CD4-positive, alpha-beta T cell treated with Interleukin-6 at 100 ng/mL for 8 hours (primary cell): ENCODE measurements around the gene ZPLD1.

Experiments
- DNase-seq: peaks from one replicate; pipeline ENCODE4 v3.0.0-alpha.2; 2020; ENCODE audit warnings: mixed read lengths, low spot score

ZPLD1 gene

GRCh38 chr3:102466001-102466400 lies 31.2 kb downstream of the ZPLD1 start:
- DNase-seq, result no peak

GRCh38 chr3:102470066-102470465 lies 35.3 kb downstream of the ZPLD1 start:
- no peak for DNase-seq

- DNase-seq, result no peak
Measured at GRCh38 chr3:102471001-102471400, 36.2 kb downstream of the ZPLD1 start.

- no peak for DNase-seq
Measured at GRCh38 chr3:102471491-102471890, 36.7 kb downstream of the ZPLD1 start.

GRCh38 chr3:102473648-102474047 lies 38.8 kb downstream of the ZPLD1 start:
- DNase-seq, result no peak

GRCh38 chr3:102474207-102474606 lies 39.4 kb downstream of the ZPLD1 start:
- DNase-seq, result no peak

- no peak for DNase-seq
Measured at GRCh38 chr3:102476198-102476597, 41.4 kb downstream of the ZPLD1 start.

GRCh38 chr3:102478160-102478559 lies 43.3 kb downstream of the ZPLD1 start:
- DNase-seq, result no peak

GRCh38 chr3:102480139-102480538 lies 45.3 kb downstream of the ZPLD1 start:
- no peak for DNase-seq

- no peak for DNase-seq
Measured at GRCh38 chr3:102481050-102481449, 46.2 kb downstream of the ZPLD1 start.

- DNase-seq, result no peak
Measured at GRCh38 chr3:102483556-102483955, 48.7 kb downstream of the ZPLD1 start.

GRCh38 chr3:102484363-102484762 lies 49.5 kb downstream of the ZPLD1 start:
- DNase-seq, result no peak

- no peak for DNase-seq
Measured at GRCh38 chr3:102485701-102486100, 50.9 kb downstream of the ZPLD1 start.

- no peak for DNase-seq
Measured at GRCh38 chr3:102488331-102488730, 53.5 kb downstream of the ZPLD1 start.

- DNase-seq, result no peak
Measured at GRCh38 chr3:102492300-102492699, 57.5 kb downstream of the ZPLD1 start.

GRCh38 chr3:102497571-102497970 lies 62.8 kb downstream of the ZPLD1 start:
- DNase-seq, result no peak

GRCh38 chr3:102505542-102505941 lies 70.7 kb downstream of the ZPLD1 start:
- no peak for DNase-seq

- no peak for DNase-seq
Measured at GRCh38 chr3:102510663-102511062, 75.8 kb downstream of the ZPLD1 start.

GRCh38 chr3:102511168-102511567 lies 76.4 kb downstream of the ZPLD1 start:
- no peak for DNase-seq

GRCh38 chr3:102511639-102512038 lies 76.8 kb downstream of the ZPLD1 start:
- no peak for DNase-seq

GRCh38 chr3:102512734-102513504 lies 78.1 kb downstream of the ZPLD1 start:
- no peak for DNase-seq

- no peak for DNase-seq
Measured at GRCh38 chr3:102514241-102514640, 79.4 kb downstream of the ZPLD1 start.

- no peak for DNase-seq
Measured at GRCh38 chr3:102521246-102521645, 86.4 kb downstream of the ZPLD1 start.

- DNase-seq, result no peak
Measured at GRCh38 chr3:102525624-102526023, 90.8 kb downstream of the ZPLD1 start.
